NCI-H146 treated with DMSO at 0.1 percent for 48 hours (cell line): ENCODE measurements around the gene MIF4GD.

ENCODE experiments used
- DNase-seq: peaks from one replicate; lab custom pipeline; 2025; ENCODE audit not compliant: unreplicated experiment; lab: John Stamatoyannopoulos, UW

MIF4GD gene

GRCh38 chr17:75238684-75239191 lies 32.3 kb downstream of the MIF4GD start:
- peak; percentile 11 for DNase-seq

GRCh38 chr17:75238020-75238580 lies 32.9 kb downstream of the MIF4GD start:
- DNase-seq = no peak

- DNase-seq = no peak
These were observed 33.7 kb downstream of the MIF4GD start for GRCh38 chr17:75237100-75238014.

GRCh38 chr17:75232786-75233185 lies 38.2 kb downstream of the MIF4GD start:
- no peak for DNase-seq

- DNase-seq = no peak
These were observed 39.1 kb downstream of the MIF4GD start for GRCh38 chr17:75231741-75232464.

- DNase-seq = no peak
These were observed 40.0 kb downstream of the MIF4GD start for GRCh38 chr17:75231071-75231470.

- no peak for DNase-seq
These were observed 42.2 kb downstream of the MIF4GD start for GRCh38 chr17:75228847-75229246.

GRCh38 chr17:75228305-75228704 lies 42.7 kb downstream of the MIF4GD start:
- DNase-seq = no peak

- DNase-seq = no peak
These were observed 43.3 kb downstream of the MIF4GD start for GRCh38 chr17:75227729-75228128.

GRCh38 chr17:75225016-75225415 lies 46.0 kb downstream of the MIF4GD start:
- DNase-seq = no peak

GRCh38 chr17:75219815-75220214 lies 51.2 kb downstream of the MIF4GD start:
- DNase-seq = no peak

- DNase-seq = no peak
These were observed 52.9 kb downstream of the MIF4GD start for GRCh38 chr17:75218131-75218530.
